GM12873 (cell line): ENCODE measurements around the gene DSCAML1.

ENCODE experiments used
- TF ChIP-seq, protein P1 (sequence below): IDR thresholded peaks from 2 replicates; pipeline ENCODE4 v1.5.1; 2012; ENCODE audit warnings: low read depth, mild to moderate bottlenecking, moderate library complexity, low read length, control low read depth; ENCODE audit not compliant: insufficient read depth; ENCODE audit errors: missing control alignments

The DSCAML1 gene

DNA sequence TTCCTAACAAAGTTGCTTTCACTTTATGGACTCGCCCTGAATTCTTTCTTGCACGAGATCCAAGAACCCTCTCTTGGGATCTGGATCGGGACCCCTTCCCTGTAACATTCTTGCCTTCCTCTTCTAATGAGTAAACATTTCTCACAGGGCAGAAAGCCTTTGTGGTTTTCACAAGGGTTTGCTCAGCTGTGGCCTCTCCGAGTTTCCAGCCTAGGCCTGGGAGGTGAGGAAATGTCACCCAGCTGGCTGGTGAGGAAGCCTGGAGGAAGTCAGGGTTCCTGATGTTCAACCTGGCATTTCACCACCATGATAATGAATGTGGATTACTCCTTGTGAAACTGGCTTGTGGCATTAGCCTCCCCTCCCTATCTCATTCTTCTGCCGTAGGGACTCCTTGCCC lies 224.9 kb downstream of the DSCAML1 start:
- TF ChIP-seq, protein P1, sequence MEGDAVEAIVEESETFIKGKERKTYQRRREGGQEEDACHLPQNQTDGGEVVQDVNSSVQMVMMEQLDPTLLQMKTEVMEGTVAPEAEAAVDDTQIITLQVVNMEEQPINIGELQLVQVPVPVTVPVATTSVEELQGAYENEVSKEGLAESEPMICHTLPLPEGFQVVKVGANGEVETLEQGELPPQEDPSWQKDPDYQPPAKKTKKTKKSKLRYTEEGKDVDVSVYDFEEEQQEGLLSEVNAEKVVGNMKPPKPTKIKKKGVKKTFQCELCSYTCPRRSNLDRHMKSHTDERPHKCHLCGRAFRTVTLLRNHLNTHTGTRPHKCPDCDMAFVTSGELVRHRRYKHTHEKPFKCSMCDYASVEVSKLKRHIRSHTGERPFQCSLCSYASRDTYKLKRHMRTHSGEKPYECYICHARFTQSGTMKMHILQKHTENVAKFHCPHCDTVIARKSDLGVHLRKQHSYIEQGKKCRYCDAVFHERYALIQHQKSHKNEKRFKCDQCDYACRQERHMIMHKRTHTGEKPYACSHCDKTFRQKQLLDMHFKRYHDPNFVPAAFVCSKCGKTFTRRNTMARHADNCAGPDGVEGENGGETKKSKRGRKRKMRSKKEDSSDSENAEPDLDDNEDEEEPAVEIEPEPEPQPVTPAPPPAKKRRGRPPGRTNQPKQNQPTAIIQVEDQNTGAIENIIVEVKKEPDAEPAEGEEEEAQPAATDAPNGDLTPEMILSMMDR, result no peak

DNA sequence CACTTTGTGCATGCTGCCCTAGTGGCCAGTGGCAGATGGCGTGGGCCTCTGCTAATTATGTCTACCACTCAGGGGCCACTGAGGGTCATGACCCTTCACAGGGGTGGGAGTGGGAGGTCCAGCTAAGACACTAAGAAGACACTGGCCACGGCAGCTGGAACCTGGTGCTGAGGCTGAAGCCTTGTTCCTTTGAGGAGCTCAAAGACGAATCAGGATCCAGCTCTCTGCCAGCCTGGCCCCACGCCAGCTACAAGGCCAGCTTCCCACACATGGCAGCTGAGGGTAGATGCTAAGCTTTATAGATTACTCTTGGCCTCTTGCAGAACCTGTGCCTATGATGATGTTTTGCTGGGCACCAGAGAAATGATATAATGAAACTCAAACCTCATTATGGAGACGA lies 226.3 kb downstream of the DSCAML1 start:
- TF ChIP-seq, protein P1, result no peak

DNA sequence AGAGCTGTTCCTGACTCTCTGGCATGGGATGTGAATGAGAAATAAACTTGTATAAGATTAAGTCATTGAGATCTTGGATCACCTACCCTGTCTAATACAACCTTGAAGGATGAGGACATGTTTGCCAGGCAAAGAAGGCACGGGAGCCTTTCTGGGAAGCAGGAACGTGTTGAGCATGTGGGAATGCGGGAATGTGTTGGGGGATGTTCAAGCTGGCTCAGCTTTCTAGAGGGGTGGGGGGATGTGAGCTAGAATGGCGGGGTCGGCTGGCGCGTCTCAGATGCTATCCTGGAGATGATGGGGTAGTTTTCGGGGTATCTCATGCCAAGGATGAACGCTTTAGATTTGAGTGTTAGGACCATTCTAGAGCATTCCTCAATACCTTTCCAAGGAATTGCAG lies 227.1 kb downstream of the DSCAML1 start:
- TF ChIP-seq, protein P1, result no peak

DNA sequence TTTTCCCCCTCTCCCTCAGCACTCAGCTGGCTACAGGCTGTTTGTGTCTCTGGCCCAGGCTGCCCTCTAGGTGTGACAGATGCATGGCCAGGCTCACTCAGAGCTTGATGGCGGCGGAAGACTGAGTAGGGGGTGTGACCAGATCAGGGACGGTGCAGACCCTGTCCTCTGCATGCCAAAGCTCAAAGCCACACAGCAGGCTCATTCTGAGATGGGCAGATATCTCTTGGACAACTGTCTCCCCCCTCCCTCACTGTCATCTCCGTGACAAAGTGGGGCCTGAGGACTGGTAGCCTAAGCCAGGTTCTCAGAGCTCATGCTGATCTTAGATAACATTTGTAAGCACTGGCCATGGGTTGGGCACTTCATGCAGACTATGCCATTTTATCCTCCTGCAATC lies 231.3 kb downstream of the DSCAML1 start:
- TF ChIP-seq, protein P1, result no peak

DNA sequence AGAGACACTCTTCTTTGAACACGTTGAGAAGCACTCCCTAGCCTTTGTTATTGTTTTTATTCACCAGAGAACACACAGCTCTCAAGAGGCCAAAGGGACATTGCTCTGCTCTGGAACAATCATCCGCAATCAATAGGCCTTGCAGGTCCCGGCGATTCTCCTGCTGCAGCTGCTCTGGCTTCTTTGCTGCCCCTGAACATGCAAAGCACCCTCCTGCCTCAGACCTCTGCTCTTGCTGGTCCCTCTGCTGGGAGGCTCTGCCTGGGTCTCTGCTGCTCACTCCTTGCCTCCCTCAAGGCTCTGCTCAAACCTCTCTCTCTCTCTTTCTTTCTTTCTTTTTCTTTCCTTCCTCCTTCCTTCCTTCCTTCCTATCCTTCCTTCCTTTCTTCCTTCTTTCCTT lies 232.7 kb downstream of the DSCAML1 start:
- TF ChIP-seq, protein P1, result no peak

DNA sequence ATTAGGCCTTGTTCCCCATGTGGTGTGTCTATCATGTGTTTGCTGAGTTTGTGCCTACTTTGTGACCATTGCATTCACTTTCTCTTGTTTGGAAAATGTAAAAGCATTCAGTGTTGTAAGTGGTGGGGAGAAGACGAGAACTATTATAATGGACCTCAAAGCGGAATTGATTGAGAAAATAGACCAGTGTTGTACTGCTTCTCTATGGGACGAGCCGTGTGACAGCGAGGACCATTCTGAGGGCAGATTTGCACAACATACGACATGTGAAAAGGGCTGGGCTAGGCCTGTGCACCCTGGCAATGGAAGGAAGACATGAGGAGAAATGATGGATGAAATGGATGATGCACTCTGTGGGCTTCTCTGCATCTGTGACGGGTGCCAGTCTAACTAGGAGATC lies 233.5 kb downstream of the DSCAML1 start:
- TF ChIP-seq, protein P1, result no peak

DNA sequence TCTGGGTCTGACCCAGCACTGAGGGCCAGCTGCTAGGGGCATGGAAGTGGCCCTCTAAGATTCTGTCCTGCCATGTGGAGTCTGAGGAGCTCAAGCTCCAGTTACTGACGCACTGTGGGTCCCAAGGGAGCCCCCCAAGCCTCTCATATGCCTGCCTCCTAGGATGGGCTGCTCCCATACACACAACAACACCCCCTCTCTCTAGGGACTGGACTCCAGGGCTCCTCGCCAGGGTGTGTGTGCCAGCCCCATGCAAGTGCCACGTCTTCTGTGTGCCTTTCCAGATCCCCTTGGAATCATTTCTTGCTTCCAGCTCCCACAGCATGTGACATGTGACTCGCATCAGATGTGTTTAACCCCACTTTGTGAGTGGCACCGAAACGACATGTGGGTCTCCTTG lies 234.9 kb downstream of the DSCAML1 start:
- TF ChIP-seq, protein P1, result no peak
